AG09319 (cell line): ENCODE measurements around the gene DDX6.

Source experiments
- DNase-seq: peaks from one replicate; pipeline ENCODE4 v3.0.0-alpha.2; 2010; ENCODE audit warnings: low read depth; ENCODE audit errors: extremely low read depth
- CTCF ChIP-seq: IDR thresholded peaks from 2 replicates; pipeline ENCODE4 v1.5.1; 2011; ENCODE audit warnings: low read depth, mild to moderate bottlenecking, inconsistent platforms, low read length, moderate library complexity

The DDX6 gene

DNA sequence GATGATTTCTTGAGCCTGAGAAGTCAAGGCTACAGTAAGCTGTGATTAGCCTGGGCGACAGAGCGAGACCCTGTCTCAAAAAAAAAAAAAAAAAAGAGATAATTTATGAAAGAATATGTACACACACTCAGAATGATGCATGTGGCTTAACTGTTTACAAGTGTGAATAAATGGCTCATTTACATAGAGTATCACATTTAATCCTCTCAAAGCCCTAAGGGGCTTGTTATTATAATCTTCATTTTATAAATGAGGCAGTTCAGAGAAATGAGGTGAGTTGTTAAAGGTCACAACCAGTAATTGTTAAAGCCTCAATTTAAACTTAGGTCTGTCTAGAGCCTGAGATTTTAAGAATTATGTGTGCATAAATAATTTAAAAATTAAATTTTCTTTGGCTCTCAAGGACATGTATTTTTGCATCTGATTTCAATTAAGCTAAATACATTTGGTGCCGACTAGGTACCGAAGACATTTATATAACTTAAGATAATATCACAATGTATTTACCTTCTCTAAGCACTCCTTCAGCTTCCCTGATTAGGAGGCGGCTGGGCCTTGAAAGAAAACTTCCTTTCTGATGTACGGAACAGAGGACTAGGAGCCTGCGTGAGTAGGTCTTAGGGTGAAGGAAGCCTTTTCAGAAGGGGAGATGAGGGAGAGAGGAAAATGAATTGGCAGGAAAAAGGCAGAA is 28.5 kb upstream of the DDX6 start:
- DNase-seq: no peak
- TF ChIP-seq CTCF: no peak

DNA sequence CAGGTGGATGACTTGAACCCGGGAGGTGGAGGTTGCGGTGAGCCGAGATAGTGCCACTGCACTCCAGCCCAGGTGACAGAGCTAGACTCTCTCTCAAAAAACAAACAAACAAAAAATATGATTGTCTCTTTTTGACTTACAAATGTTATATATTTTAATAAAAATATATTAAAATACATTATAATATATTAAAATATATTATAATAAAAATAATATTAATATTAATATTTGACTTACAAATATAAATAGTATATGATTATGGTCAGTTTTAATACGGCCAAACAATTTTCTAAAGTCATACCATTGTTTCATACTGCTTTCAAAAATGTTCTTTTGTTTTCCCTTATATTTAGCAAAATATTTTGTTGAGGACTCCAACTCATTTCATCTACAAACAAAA is 27.2 kb upstream of the DDX6 start:
- no peak for TF ChIP-seq CTCF

GRCh38 chr11:118813551-118813950 is 22.6 kb upstream of the DDX6 start:
- no peak for TF ChIP-seq CTCF
- no peak for DNase-seq

More for the DNA sequence above, 27.2 kb upstream of the DDX6 start:
- no peak for DNase-seq

DNA sequence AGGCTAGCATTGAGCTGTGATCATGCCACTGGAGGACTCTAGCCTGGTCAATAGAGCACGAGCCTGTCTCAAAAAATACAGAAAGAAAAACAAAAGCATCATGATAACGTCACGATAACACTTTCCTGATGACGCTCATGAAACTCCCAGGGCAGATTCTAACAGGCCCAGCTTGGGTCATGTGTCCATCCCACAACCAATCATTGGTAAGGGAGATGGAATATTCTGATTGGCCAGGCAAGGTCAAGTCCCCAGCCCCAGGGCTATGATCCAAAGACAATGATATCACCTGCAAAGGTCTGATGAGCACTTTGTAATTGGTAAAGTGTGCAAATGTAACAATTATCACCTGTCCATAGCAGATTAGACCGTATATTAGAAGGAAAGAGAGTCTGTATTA is 21.5 kb upstream of the DDX6 start:
- no peak for DNase-seq
- no peak for TF ChIP-seq CTCF

DNA sequence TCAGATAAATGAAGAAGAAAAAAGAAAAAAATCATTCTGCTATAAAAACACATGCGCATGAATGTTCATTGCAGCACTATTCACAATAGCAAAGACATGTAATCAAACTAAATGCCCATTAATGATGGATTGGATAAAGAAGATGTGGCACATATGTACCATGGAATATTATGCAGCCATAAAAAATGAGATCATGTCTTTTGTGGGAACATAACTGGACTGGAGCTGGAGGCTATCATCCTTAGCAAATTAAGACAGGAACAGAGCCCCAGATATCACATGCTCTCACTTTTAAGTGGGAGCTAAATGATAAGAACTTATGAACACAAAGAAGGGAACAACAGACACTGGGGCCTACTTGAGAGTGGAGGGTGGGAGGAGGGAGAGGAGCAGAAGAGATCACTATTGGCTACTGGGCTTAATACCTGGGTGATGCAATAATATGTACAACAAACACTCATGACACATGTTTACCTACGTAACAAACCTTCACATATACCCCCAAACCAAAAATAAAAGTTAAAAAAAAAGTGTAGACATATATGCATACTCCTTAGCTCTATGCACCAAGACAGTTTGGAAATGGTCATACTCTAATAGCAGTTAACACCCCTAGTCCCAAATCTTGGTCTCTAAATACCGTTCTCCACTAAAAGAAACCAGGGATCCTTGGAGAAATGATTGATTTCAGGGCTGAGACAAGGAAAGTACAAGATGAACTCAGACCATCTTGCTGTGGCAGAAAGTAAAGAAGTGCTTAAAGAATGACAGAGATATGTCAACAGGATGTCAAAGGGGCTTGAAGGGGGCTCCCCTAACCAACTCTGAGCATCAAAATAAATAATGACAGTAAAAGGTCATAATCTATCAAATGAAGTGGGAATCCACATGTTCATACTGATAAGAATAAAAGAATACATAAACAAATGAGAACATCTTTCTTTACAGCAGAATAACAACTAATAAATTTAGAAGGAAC is 17.1 kb upstream of the DDX6 start:
- no peak for TF ChIP-seq CTCF

GRCh38 chr11:118806400-118806799 is 15.4 kb upstream of the DDX6 start:
- no peak for DNase-seq
- TF ChIP-seq CTCF: no peak

More for the DNA sequence above, 17.1 kb upstream of the DDX6 start:
- no peak for DNase-seq

DNA sequence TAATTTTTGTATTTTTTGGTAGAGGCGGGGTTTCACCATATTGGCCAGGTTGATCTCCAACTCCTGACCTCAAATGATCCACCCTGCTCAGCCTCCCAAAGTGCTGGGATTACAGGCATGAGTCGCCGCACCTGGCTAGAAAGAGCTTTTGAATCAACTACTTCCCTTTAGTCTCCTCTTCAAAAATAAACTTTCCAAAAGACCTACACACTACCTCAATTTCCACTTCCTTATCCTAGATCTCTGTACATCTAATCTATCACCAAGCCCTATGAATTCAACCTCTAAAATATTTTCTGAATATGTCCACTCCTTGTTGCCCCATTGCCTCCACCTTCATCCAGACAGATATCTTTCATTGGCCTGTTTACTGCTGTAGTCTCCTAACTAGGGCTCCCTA is 13.1 kb upstream of the DDX6 start:
- no peak for TF ChIP-seq CTCF
- no peak for DNase-seq
